ENCODE measurements around the gene SLC5A2. TPM values are rescaled to one million over a fixed set of nuclear protein-coding genes. Genes with fewer than 3 reads are reported as not detected.
A peak's percentile ranks its signal among the peaks of the same experiment; 100 is the strongest.

SLC5A2 gene
- total RNA-seq, 1 donor from 2014 or later: 0.53 TPM

DNA sequence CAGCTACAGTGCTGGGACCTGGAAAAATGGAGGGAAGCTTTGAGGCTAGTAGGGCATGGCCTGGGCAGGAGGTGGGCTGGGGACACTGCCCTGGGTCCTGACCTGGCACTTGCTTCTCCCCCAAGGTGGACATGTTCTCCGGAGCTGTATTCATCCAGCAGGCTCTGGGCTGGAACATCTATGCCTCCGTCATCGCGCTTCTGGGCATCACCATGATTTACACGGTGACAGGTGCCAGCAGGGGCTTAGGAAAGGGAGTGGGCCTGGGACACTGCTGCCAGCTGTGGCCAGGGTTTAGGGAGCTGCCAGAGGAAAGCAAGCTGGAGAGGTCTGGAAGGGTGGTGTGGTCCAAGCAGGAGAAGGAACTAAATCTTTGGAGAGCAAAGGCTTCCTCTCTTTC lies 3.1 kb downstream of the SLC5A2 start:
- H3K4me1 ChIP-seq: peaks cover 10 to 15% of the 10 kb centered on the region in 2 donors
- no peaks in the 10 kb centered on the region for H3K27me3 ChIP-seq
- no peak for TF ChIP-seq CTCF (IDR thresholded peaks at IDR 0.05)
- intact Hi-C loops (cut with DNase I): no loop called here
- DNase-seq (ENCODE audit: low spot score in 2 of 2): no peak
- no peak overlapping the region for H3K4me3 ChIP-seq
- H3K9me3 ChIP-seq: no peaks in the 10 kb centered on the region
- H3K36me3 ChIP-seq: peaks cover 0 to 10% of the 10 kb centered on the region in 2 donors
- no peak overlapping the region for H3K27ac ChIP-seq

DNA sequence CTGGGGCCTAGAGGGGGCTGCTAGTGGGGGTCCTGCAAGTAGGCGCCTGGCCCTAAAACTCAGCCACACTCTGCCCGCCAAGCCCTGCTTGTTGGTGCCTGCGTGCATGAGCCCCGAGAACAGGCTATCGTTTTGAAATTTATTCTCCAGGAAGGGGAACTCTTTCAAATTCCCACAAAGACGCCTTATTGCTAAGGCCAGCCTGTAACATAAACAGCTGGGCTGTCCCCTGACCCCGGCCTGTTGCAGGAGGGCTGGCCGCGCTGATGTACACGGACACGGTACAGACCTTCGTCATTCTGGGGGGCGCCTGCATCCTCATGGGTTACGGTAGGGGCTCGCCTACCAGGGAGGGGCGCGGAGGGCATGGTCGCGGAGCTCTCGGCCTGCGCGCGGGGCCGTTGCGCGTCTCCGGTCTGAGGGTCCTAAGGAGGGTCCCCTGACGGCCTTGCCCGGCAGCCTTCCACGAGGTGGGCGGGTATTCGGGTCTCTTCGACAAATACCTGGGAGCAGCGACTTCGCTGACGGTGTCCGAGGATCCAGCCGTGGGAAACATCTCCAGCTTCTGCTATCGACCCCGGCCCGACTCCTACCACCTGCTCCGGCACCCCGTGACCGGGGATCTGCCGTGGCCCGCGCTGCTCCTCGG lies 4.3 kb downstream of the SLC5A2 start:
- Histone ChIP-seq H3K4me3 (peak overlapping the region; percentile 66 to 68), H3K9me3 (no peaks in the 10 kb centered on the region), H3K27ac (no peak overlapping the region), H3K36me3 (peaks cover 3 to 19% of the 10 kb centered on the region in 2 donors), H3K4me1 (peaks cover 10 to 15% of the 10 kb centered on the region in 2 donors), H3K27me3 (no peaks in the 10 kb centered on the region)
- no peak for DNase-seq (ENCODE audit: low spot score in 2 of 2)
- TF ChIP-seq CTCF (IDR thresholded peaks at IDR 0.05): no peak
- intact Hi-C loops (cut with DNase I): no loop called here

DNA sequence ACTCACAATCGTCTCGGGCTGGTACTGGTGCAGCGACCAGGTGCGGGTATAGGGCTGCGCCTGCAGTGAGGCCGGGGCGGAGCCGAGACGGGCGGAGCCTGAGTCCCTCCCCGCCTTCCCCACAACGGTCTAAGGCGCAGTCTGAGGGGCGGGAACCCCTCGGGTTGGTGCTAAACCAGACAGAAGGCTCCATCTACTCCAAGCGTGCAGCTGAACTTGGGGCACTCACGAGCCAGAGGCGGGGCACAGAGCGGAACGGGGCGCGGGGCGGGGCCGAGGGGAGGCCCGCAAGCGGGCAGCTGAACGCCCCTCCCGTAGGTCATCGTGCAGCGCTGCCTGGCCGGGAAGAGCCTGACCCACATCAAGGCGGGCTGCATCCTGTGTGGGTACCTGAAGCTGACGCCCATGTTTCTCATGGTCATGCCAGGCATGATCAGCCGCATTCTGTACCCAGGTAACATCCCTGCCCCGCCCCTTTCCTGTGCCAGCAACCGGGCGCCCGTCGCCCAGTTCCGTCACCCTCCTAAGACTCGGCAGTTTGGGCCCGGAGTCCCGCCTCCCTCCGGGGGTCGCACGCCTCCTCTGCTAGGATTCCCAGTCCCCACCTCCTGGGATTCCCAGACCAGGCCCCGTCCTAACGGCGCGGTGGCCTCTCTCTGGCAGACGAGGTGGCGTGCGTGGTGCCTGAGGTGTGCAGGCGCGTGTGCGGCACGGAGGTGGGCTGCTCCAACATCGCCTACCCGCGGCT lies 5.0 kb downstream of the SLC5A2 start:
- Histone ChIP-seq H3K36me3 (peaks cover 10 to 26% of the 10 kb centered on the region in 2 donors), H3K9me3 (no peaks in the 10 kb centered on the region), H3K27ac (no peak overlapping the region), H3K4me1 (peaks cover 10 to 15% of the 10 kb centered on the region in 2 donors), H3K4me3 (peak overlapping the region; percentile 66 to 68), H3K27me3 (no peaks in the 10 kb centered on the region)
- DNase-seq (ENCODE audit: low spot score in 2 of 2): no peak
- intact Hi-C loops (cut with DNase I): no loop called here
- no peak for TF ChIP-seq CTCF (IDR thresholded peaks at IDR 0.05)

DNA sequence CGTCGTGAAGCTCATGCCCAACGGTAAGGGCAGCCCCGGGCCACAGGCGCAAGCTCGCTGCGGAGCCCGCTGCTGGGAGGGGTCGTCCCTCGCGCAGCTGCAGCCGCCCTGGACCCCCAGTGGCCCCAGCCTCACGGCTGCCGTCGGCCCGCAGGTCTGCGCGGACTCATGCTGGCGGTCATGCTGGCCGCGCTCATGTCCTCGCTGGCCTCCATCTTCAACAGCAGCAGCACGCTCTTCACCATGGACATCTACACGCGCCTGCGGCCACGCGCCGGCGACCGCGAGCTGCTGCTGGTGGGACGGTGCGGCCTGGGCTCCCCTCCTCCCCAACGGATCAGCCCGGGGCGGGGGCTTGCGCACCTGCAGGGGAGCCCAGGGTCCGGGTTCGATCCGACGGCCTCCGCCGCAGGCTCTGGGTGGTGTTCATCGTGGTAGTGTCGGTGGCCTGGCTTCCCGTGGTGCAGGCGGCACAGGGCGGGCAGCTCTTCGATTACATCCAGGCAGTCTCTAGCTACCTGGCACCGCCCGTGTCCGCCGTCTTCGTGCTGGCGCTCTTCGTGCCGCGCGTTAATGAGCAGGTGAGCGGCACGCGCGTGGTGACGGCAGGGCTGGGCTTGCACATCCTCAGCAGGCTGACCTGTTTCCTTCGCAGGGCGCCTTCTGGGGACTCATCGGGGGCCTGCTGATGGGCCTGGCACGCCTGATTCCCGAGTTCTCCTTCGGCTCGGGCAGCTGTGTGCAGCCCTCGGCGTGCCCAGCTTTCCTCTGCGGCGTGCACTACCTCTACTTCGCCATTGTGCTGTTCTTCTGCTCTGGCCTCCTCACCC lies 5.8 kb downstream of the SLC5A2 start:
- no peaks in the 10 kb centered on the region for H3K9me3 ChIP-seq
- peaks cover 10 to 15% of the 10 kb centered on the region in 2 donors for H3K4me1 ChIP-seq
- TF ChIP-seq CTCF (IDR thresholded peaks at IDR 0.05): no peak
- H3K27me3 ChIP-seq: no peaks in the 10 kb centered on the region
- peak overlapping the region; percentile 66 to 68 for H3K4me3 ChIP-seq
- peaks cover 16 to 34% of the 10 kb centered on the region in 2 donors for H3K36me3 ChIP-seq
- no peak for DNase-seq (ENCODE audit: low spot score in 2 of 2)
- H3K27ac ChIP-seq: no peak overlapping the region
- intact Hi-C loops (cut with DNase I): no loop called here

- Histone ChIP-seq H3K9me3 (no peaks in the 10 kb centered on the region), H3K36me3 (peaks cover 22 to 39% of the 10 kb centered on the region in 2 donors), H3K4me1 (peaks cover 10 to 15% of the 10 kb centered on the region in 2 donors), H3K4me3 (no peak overlapping the region), H3K27me3 (no peaks in the 10 kb centered on the region), H3K27ac (no peak overlapping the region)
- intact Hi-C loops (cut with DNase I): no loop called here
- TF ChIP-seq CTCF (IDR thresholded peaks at IDR 0.05): no peak
- DNase-seq (ENCODE audit: low spot score in 2 of 2): no peak
Observed at GRCh38 chr16:31489298-31489564, 6.3 kb downstream of the SLC5A2 start.

All from ascending aorta (tissue), 2 donors.